GM12874 (cell line): ENCODE data around the gene ABCD3.

Experiments used
- CTCF ChIP-seq: IDR thresholded peaks from 2 replicates; pipeline ENCODE4 v1.5.1; 2011; ENCODE audit warnings: low read depth, mild to moderate bottlenecking, control low read depth, low read length, moderate library complexity; ENCODE audit not compliant: insufficient read depth

The ABCD3 gene

GRCh38 chr1:94540440-94541245 lies 122.5 kb downstream of the ABCD3 start:
- TF ChIP-seq CTCF = no peak

DNA sequence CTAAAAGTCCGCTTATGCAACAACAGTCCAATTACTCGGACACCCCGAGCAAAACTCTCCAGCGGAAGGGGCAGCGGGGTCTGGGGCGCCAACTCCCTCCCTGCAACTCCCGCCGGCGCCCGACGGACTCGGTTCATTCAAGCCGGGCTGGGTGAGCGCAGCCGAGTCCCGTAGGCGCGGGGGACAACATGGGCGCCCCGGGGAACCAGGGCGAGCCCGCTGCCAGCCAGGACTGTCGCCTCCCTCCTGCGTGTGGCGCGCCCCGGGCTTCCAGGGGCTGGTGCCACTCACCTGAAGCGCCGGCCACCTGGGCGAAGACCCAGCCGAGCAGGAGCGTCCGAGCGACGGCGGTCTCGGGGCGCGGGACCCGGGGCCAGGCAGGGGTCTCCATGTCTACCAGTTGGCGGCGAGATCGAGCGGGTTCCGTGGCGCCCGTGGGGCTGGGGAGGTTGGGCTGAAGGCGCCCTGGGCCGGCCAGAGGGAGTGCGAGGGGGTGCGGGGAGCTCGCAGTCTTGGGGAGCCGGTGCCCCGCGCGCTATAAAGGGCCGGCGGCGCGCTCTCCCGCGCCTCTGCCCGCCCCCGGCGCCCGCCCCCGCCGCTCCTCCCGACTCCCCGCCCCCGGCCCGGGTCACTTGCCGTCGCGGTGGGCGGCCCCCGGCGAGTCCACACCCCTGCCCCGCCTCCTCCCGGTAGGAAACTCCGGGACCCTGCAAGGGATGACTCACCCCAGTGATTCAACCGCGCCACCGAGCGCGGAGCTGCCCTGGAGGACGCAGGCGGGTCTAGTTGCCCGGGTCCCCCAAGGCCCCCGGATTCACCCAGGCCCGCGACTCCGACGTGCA lies 123.3 kb downstream of the ABCD3 start, which contains the start of gene F3:
Gene F3, minus strand, starts transcription at position 514 of the 842 bp plus-strand sequence. Its CDS starts 123 bp downstream, at position 391.
- no peak for TF ChIP-seq CTCF

DNA sequence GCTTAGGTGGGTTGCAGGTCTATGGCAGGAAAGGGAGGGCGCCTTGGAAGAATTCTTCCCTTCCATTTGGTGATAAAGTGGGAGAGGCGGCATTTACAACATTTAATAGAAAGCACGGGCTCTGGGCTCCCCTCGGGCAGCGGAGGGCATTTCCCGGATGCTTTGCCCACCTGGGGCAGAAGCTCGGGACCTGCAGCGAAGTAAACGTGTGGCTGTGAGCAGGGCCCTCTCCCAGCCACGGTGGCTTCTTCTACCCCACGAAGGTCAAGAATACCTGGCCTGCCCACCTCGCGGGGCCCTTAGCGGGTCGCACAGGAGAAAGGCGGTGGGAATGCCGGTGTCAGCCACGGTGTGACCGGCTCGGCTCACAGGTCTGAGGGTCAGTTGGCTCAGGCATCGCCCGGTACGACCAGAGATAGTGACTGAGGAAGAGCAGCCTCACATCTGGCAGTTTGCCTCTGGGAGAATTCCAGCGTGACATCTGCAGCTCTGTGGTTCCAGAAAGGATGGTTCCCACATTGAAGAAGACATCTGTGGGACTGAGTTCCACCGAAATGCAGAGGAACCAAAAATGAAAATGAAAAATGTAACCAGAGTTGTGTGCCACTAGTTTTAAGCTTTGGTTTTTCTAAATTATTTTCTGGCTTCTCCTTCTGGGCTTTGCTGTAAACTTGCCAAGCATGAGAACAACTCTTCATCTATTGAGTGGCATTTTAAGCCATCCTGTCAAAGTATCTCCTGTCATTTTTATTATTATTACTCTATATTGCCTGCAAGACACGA lies 124.1 kb downstream of the ABCD3 start:
- TF ChIP-seq CTCF = no peak

GRCh38 chr1:94543001-94543400 lies 124.8 kb downstream of the ABCD3 start:
- TF ChIP-seq CTCF = no peak

GRCh38 chr1:94543893-94544635 lies 125.9 kb downstream of the ABCD3 start:
- no peak for TF ChIP-seq CTCF

GRCh38 chr1:94544706-94545490 lies 126.7 kb downstream of the ABCD3 start:
- no peak for TF ChIP-seq CTCF
